GM21723 (cell line): ENCODE data around the gene CLEC1B.
"Not testable (repeated sequence)": the region's sequence is repeated elsewhere in the genome, so short reads cannot be mapped to it uniquely, and the experiment has no call there.

Source experiments
- ATAC-seq: cut with Tn5 transposase; IDR thresholded peaks from one replicate; pipeline ENCODE4 v1.9.1; 2021; ENCODE audit warnings: mild to moderate bottlenecking, moderate library complexity; ENCODE audit not compliant: unreplicated experiment

Gene CLEC1B

DNA sequence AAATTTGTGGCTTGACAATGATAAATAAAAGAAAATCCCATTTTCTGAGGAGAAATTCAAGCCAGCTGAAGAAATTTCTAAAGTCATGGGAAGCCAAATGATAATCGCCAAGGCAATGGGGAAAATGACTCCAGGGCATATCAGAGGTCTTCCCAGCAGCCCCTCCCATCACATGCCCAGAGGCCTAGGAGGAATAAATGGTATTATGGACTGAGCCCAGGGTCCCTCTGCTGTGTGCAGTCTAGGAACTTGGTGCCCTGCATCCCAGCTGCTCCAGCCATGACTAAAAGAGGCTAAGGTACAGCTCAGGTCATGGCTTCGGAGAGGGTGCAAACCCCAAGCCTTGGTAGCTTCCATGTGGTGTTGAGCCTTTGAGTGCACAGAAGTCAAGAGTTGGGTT lies 23.3 kb downstream of the CLEC1B start:
- no peak for ATAC-seq

GRCh38 chr12:9974731-9975130 lies 24.2 kb downstream of the CLEC1B start:
- not testable (repeated sequence) for ATAC-seq

DNA sequence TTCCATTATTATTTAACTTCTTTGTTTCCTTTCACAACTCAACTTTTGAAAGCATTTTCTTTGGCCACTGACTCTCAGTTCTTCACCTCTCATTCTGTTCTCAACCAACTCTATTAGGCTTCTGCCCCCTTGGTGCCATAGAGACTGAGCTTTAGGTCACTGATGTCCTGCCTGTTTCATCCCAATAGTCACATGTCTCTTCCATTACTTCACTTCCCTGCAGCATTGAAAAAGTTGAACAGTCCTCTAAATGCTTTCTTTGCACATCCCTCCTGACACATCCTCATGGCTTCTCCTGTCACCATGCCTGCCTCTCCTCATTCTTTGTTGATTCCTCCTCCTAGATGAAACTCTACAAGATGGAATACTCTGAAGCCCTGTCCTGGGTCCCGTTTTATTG lies 25.0 kb downstream of the CLEC1B start:
- no peak for ATAC-seq

DNA sequence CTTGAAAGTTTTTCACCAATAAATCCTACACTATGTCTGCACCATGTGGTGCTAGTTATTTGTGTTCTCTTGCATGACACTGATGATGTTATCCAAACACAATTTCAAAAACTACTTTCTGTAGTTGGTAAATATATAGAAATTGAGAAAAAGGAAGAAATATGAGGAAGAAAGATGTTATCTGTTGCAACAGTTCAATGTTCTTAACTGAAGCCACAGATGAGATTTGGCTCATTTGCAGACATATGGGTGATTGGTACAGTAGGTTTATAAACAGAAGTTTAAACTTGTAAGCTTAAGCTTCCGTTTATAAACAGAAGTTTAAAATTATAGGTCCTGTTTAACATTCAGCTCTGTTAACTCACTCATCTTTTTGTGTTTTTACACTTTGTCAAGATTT lies 27.7 kb downstream of the CLEC1B start, which contains the start of gene CLEC12A:
Gene CLEC12A (plus strand): TSS at position 229 of the 400 bp plus-strand sequence. CDS start 188 bp downstream, outside the sequence.
- ATAC-seq: no peak

DNA sequence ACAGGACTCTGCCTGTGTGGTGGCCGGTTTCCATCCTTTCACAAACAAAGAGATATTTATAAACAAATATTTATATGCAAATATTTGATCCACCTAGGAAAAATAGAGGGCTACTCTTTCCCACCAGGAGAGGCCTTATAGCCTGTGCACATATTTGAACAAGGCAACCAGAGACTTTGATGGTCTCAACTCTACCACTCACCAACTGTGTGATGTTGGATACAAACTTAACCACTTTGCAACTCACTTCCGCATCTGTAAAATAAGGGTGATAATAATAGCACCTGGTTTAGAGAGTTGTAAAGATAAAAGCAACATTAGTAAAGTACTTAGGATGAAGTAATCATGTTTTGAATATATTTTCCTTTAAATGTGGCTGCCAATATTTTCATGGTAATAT lies 29.2 kb downstream of the CLEC1B start:
- no peak for ATAC-seq

- ATAC-seq: no peak
Observed at GRCh38 chr12:9961901-9962300, 37.0 kb downstream of the CLEC1B start.

- peak; percentile 65 for ATAC-seq
Observed at GRCh38 chr12:9961106-9961505, 37.8 kb downstream of the CLEC1B start.

DNA sequence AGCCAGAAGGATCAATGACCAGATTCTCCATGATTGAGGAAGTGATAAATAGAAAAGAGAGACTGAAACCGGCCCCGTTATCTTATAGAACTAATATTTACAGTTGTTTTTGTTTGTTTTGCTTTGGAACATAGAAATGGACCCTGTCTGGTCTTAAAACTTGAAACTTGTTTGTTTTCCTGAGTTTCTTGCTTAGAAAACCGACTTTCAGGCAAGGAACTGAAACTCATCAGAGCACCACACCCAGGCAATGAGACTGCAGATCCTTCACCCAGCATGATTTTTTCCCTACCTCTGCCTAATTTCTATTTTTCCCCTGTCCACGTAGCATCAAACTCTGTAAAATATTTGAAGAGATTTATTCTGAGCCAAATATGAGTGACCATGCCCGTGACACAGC lies 38.3 kb downstream of the CLEC1B start:
- ATAC-seq: no peak

DNA sequence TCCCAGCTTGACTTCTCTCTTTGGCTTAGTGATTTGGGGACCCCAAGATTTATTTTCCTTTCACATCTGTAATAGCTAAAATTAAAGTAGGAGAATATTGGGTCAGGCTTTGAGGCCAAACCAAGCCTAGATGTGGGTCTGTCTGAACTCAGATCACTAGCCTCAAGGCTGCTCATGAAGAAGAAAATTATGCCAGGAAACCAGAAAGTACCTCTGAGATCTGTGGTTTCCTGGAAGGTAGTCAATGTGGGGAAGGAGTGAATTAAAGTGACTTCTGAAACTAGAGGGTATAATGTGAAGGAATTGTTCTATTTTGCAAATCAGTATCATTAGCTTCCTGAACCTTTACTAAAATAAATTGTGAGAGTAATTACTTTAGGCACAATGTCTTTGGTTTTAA lies 41.1 kb downstream of the CLEC1B start:
- ATAC-seq: no peak

GRCh38 chr12:9952954-9953729 lies 45.8 kb downstream of the CLEC1B start:
- ATAC-seq: not testable (repeated sequence)

DNA sequence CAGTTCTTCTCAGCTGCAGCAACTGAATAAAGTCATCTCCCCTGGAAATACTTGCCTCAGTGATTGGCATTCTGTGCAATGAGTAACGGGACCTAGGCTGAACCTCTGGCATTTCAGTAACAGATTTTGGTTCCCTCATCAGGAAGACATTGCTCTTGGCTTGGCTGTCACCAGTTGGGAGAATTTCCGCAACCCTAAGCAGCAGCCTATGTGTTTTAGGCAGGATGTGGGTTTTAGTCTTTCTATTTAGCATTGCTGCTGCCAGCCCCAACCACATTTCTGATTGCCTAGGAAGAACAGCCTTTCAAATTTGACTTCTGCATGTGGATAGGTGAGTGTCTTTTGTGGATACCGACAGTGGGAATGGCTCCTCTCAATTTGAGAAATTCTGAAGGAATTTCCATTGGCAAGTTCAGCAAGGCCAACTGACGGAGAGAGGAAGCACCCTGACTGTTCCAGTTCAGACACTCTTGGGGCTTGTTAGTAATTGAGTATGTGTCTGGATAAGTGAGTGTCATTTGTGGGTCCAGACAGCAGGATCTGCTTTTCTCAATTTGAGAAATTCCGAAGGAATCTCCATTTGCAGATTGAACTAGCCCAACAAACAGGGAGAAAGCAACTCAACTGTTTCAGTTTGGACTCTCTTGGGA lies 47.8 kb downstream of the CLEC1B start:
- no peak for ATAC-seq

GRCh38 chr12:9948606-9949296 lies 50.2 kb downstream of the CLEC1B start:
- ATAC-seq: peak; percentile 96

- no peak for ATAC-seq
Observed at GRCh38 chr12:9947674-9948073, 51.2 kb downstream of the CLEC1B start.

DNA sequence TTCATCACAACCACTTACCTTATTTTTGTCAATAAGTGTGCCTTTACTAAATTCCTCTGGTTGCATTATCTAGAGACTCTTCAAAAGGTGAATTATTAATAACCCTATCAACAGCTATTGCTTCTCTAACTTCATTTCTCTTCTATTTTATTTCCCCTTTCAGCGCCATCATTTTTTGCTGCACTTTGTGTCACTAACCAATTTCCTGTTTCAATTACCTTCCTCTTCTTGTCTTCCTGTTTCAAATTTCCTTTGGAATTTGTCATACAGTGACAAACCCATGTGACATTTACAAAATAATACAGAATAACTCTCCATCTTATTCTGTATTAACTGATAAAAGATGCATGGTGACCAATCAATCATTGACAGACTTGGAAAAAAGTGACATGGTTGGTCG lies 54.5 kb downstream of the CLEC1B start:
- ATAC-seq: no peak

DNA sequence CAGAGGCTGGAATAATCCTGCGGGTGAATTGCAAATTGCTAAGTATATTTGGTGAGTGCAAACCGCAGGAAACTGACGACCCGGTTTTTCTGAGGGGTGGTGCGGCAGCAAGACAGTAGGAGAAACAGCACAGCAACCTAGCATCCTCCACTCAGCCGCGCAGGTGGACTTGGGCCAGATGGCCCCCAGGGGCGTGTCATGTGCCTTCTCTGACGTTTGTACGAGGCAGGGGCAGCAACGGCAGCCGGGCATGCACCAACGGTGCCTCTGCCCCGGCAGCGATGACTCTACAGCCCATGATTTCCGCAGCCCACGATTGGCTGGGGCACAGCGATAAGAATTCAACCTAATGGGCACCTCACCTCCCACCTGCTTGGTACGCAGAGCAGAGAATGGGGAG lies 55.7 kb downstream of the CLEC1B start:
- ATAC-seq: no peak
